Gastroesophageal sphincter (tissue), 3 donors: Measurements from ENCODE around the gene MTUS2.

Experiments
- CTCF ChIP-seq, 4 experiments: fragments of 200-600 bp in 2 of 4; fragments of 450-650 bp in 2 of 4; sonication (generic) in 1 of 4; IDR thresholded peaks; one replicate each; pipeline ENCODE4 v1.5.1; 2017 to 2019; ENCODE audit warnings: antibody characterized with exemption in 4 of 4, mild to moderate bottlenecking in 2 of 4, moderate library complexity in 2 of 4
- EP300 ChIP-seq: sonication (generic); formaldehyde crosslinking; IDR thresholded peaks from one replicate; pipeline ENCODE4 v1.6.1; 2017; ENCODE audit warnings: antibody characterized with exemption, mild to moderate bottlenecking

GRCh38 chr13:29323954-29324353, 503.8 kb downstream of the MTUS2 start:
- TF ChIP-seq CTCF (IDR thresholded peaks at IDR 0.05) (no peak), EP300 (no peak)
